B cell (primary cell): Measurements from ENCODE around the gene KNTC1. TPM values are rescaled to one million over a fixed set of nuclear protein-coding genes. Genes with fewer than 3 reads are reported as not detected.
"Not testable (repeated sequence)": the region's sequence is repeated elsewhere in the genome, so short reads cannot be mapped to it uniquely, and the experiment has no call there.

ENCODE experiments used
- ATAC-seq: fragments of 200-7000 bp; cut with Tn5 transposase; one replicate; pipeline ENCODE4 v1.10.0; 2021; ENCODE audit warnings: low read depth, mild to moderate bottlenecking, moderate number of reproducible peaks, moderate library complexity
- CTCF ChIA-PET: fragments of 350-600 bp; sonication (Branson Sonifier 250); formaldehyde crosslinking; loops from one replicate; lab custom pipeline; 2021; ENCODE audit warnings: antibody characterized with exemption, inconsistent platforms; lab: Charles Lee
- POLR2A ChIA-PET: fragments of 350-600 bp; sonication (Branson Sonifier 250); formaldehyde crosslinking; loops from one replicate; lab custom pipeline; 2021; ENCODE audit warnings: antibody characterized with exemption; lab: Charles Lee
- DNase-seq: peaks from one replicate; pipeline ENCODE4 v3.0.0; 2013
- H2AFZ ChIP-seq: 2 replicates; pipeline ENCODE4 v1.6.1; 2012; ENCODE audit warnings: mild to moderate bottlenecking, low read depth, low read length; ENCODE audit not compliant: insufficient read depth, poor library complexity, severe bottlenecking
- H3K27ac ChIP-seq, 2 donors: 1 replicate in 1 of 2; 2 replicates in 1 of 2; pipeline ENCODE4 v1.5.1; 2012 to 2013; ENCODE audit warnings: low read length in 2 of 2, mild to moderate bottlenecking in 2 of 2, moderate library complexity in 1 of 2
- H3K27me3 ChIP-seq, 4 experiments: fragments of 200-600 bp in 1 of 4; sonication (generic) in 1 of 4; replicated peaks in 1 of 4; 1 replicate in 2 of 4; 2 replicates in 2 of 4; pipeline versions ENCODE4 v1.6.1 to v1.7.0; 2013 to 2016; ENCODE audit warnings: low read length in 3 of 4, mild to moderate bottlenecking in 2 of 4, mixed read lengths in 1 of 4, moderate library complexity in 1 of 4; ENCODE audit not compliant: insufficient read depth in 4 of 4, control insufficient read depth in 3 of 4; ENCODE audit errors: control extremely low read depth in 1 of 4
- H3K36me3 ChIP-seq, 2 experiments: replicated peaks in 1 of 2; 1 replicate in 1 of 2; 2 replicates in 1 of 2; pipeline versions ENCODE4 v1.6.1 to v1.7.1; 2013; ENCODE audit warnings: low read length in 1 of 2; ENCODE audit not compliant: insufficient read depth in 2 of 2, control insufficient read depth in 1 of 2; ENCODE audit errors: control extremely low read depth in 1 of 2, extremely low read depth in 1 of 2
- H3K4me1 ChIP-seq, 2 donors: fragments of 200-600 bp in 1 of 2; sonication (generic) in 1 of 2; 1 replicate in 1 of 2; 2 replicates in 1 of 2; pipeline versions ENCODE4 v1.5.1 to v1.6.1; 2013 to 2017; ENCODE audit warnings: low read length in 2 of 2; ENCODE audit not compliant: control insufficient read depth in 2 of 2, insufficient read depth in 2 of 2
- H3K4me2 ChIP-seq: replicated peaks from 2 replicates; pipeline ENCODE3; 2012; ENCODE audit warnings: mild to moderate bottlenecking, low read depth, low read length; ENCODE audit not compliant: poor library complexity, severe bottlenecking
- H3K4me3 ChIP-seq, 5 experiments: fragments of 200-600 bp in 1 of 5; sonication (generic) in 1 of 5; 1 replicate in 3 of 5; 2 replicates in 2 of 5; pipeline versions ENCODE4 v1.5.1 to v1.7.0; 2011 to 2016; ENCODE audit warnings: low read length in 4 of 5, mild to moderate bottlenecking in 4 of 5, low read depth in 2 of 5, control low read depth in 1 of 5, moderate library complexity in 1 of 5; ENCODE audit not compliant: insufficient read depth in 1 of 5; ENCODE audit errors: control extremely low read depth in 1 of 5, extremely low read depth in 1 of 5
- H3K79me2 ChIP-seq: fragments of 200-600 bp; sonication (generic); one replicate; pipeline ENCODE4 v1.6.0; 2016; ENCODE audit warnings: low read length; ENCODE audit not compliant: control insufficient read depth, insufficient read depth
- H3K9ac ChIP-seq: fragments of 200-600 bp; sonication (generic); 2 replicates; pipeline ENCODE4 v1.6.1; 2017; ENCODE audit warnings: mild to moderate bottlenecking, low read length, moderate library complexity
- H3K9me3 ChIP-seq, 3 donors: one replicate each; pipeline versions ENCODE4 v1.6.1 to v1.7.1; 2013; ENCODE audit warnings: low read length in 2 of 3; ENCODE audit not compliant: control insufficient read depth in 2 of 3, insufficient read depth in 1 of 3; ENCODE audit errors: control extremely low read depth in 1 of 3
- H4K20me1 ChIP-seq: 2 replicates; pipeline ENCODE4 v1.6.0; 2012; ENCODE audit warnings: mild to moderate bottlenecking, low read length; ENCODE audit not compliant: insufficient read depth, control insufficient read depth, poor library complexity, severe bottlenecking
- H3K27ac Mint-ChIP-seq: one replicate; pipeline ENCODE4 v1.8.0; 2021; ENCODE audit warnings: mixed read lengths
- H3K27me3 Mint-ChIP-seq: one replicate; pipeline ENCODE4 v1.8.0; 2021; ENCODE audit warnings: mixed read lengths
- H3K4me1 Mint-ChIP-seq: one replicate; pipeline ENCODE4 v1.8.0; 2021; ENCODE audit warnings: mixed read lengths
- H3K4me3 Mint-ChIP-seq: one replicate; pipeline ENCODE4 v1.8.0; 2021; ENCODE audit warnings: mixed read lengths
- H3K9me3 Mint-ChIP-seq: one replicate; pipeline ENCODE4 v1.8.0; 2022; ENCODE audit warnings: mixed read lengths; ENCODE audit not compliant: insufficient read depth
- EZH2 ChIP-seq: IDR thresholded peaks from 2 replicates; pipeline ENCODE4 v1.6.1; 2012; ENCODE audit warnings: borderline replicate concordance, low read depth, mild to moderate bottlenecking, moderate library complexity, low read length; ENCODE audit not compliant: insufficient read depth, poor library complexity, severe bottlenecking
- WGBS: methylation state at CpG from one replicate; pipeline ENCODE4 v1.1.5; 2013; ENCODE audit warnings: missing lambda C conversion rate; ENCODE audit not compliant: insufficient coverage; 5-methylcytosine and 5-hydroxymethylcytosine counted together
- intact Hi-C: fragments of 100-400 bp; cut with micrococcal nuclease; formaldehyde crosslinking; loops from one replicate; pipeline ENCODE4 v1.10.0; 2022
- polyA plus RNA-seq: library from polyadenylated mRNA; depleted of rRNA; stranded (reverse); fragments of >200 nt; gene quantifications from 2 replicates; pipeline ENCODE4 v1.2.3, GENCODE V29; 2012
- total RNA-seq, 2 donors: library from RNA; stranded (reverse); fragments of 120-200 nt in 1 of 2; gene quantifications; 1 replicate in 1 of 2; 2 replicates in 1 of 2; pipeline versions ENCODE4 v1.2.3 to v1.2.4, GENCODE V29; 2013 to 2022
- TF ChIP-seq, protein P1 (sequence below): fragments of 200-600 bp; IDR thresholded peaks from one replicate; pipeline ENCODE4 v1.8.0; 2022; ENCODE audit warnings: antibody characterized with exemption, mild to moderate bottlenecking

Gene KNTC1
- total and polyA plus RNA-seq, 2 donors (not counting 1 experiment from before 2014, with no cell fraction given) = 27.1 to 52.4 TPM

DNA sequence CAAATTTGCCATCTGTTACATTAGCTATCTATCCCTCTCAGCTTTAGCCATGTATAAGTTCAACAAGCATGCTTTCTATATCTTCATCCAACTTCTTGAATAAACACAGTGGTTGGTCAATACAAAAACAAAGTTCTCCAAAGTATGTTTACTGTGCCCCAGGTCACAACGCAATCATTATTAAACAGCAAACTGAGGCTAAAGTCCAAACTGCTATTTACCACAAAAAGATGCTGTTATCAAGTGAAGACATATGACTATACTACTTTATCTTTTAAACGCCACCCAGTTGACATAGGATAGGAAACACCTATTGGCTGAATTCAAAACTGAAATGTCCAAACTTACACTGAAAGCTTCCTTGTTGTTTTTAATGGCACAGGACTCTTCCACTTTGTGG, 38.0 kb upstream of the KNTC1 start:
- Mint-ChIP-seq H3K27me3 (no peaks in the 10 kb centered on the region), H3K4me1 (peaks cover 8% of the 10 kb centered on the region), H3K27ac (no peak overlapping the region), H3K4me3 (no peak overlapping the region), H3K9me3 (no peaks in the 10 kb centered on the region)
- no peak for TF ChIP-seq EZH2
- TF ChIP-seq, protein P1, sequence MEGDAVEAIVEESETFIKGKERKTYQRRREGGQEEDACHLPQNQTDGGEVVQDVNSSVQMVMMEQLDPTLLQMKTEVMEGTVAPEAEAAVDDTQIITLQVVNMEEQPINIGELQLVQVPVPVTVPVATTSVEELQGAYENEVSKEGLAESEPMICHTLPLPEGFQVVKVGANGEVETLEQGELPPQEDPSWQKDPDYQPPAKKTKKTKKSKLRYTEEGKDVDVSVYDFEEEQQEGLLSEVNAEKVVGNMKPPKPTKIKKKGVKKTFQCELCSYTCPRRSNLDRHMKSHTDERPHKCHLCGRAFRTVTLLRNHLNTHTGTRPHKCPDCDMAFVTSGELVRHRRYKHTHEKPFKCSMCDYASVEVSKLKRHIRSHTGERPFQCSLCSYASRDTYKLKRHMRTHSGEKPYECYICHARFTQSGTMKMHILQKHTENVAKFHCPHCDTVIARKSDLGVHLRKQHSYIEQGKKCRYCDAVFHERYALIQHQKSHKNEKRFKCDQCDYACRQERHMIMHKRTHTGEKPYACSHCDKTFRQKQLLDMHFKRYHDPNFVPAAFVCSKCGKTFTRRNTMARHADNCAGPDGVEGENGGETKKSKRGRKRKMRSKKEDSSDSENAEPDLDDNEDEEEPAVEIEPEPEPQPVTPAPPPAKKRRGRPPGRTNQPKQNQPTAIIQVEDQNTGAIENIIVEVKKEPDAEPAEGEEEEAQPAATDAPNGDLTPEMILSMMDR = no peak
- 86% methylated on average over 1 of the region's 2 CpGs for WGBS
- CTCF ChIA-PET = no interaction called here
- POLR2A ChIA-PET = interaction anchor here (0.7 kb wide), 1 partner anchor 480 kb away, joined by 3 read pairs; no protein-coding TSS in a partner anchor
- H3K4me1 ChIP-seq = peaks cover 0 to 2% of the 10 kb centered on the region in 2 donors
- no peaks in the 10 kb centered on the region for H3K9me3 ChIP-seq
- peaks cover 20 to 63% of the 10 kb centered on the region in 2 experiments for H3K36me3 ChIP-seq
- no peak for DNase-seq
- no peak overlapping the region for H3K27ac ChIP-seq
- no peak overlapping the region for H3K9ac ChIP-seq
- no peak overlapping the region for H3K4me3 ChIP-seq
- ATAC-seq = no peak
- H3K4me2 ChIP-seq = no peak overlapping the region
- no peak overlapping the region for H2AFZ ChIP-seq
- intact Hi-C loops = no loop called here
- peaks cover 40% of the 10 kb centered on the region for H3K79me2 ChIP-seq
- peaks cover 6% of the 10 kb centered on the region for H4K20me1 ChIP-seq
- H3K27me3 ChIP-seq = no peaks in the 10 kb centered on the region

DNA sequence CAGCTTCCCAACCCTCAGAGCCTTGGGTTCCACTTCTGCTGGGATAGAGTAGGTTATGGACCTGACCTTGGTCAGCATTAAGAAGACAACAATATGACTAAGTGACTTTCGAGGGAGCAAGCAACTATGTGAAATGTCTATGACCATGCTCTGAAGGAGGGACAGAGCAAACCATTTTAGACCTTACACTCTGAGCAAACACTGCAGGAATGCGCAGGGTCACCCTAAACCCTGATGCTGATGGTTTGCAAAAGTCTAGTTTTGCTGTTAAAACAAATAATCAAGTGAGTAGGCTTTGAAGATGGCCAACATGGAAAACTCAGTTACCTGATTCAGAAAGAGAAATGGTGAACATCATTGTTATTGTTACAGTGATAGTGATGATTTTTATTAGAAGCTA, 35.1 kb upstream of the KNTC1 start:
- ChIA-PET CTCF (interaction anchor here (0.7 to 1.0 kb wide), 2 partner anchors 93 to 1024 kb away, joined by 3 to 5 read pairs; no protein-coding TSS in a partner anchor), POLR2A (interaction anchor here (0.7 to 1.5 kb wide), 4 partner anchors 9 to 88 kb away, joined by 5 to 9 read pairs (median 8); partner anchors contain the start of gene ZCCHC8)
- H3K9ac ChIP-seq = no peak overlapping the region
- DNase-seq (no peak), ATAC-seq (no peak)
- Mint-ChIP-seq H3K27me3 (no peaks in the 10 kb centered on the region), H3K9me3 (no peaks in the 10 kb centered on the region), H3K27ac (no peak overlapping the region), H3K4me1 (peaks cover 13% of the 10 kb centered on the region), H3K4me3 (no peak overlapping the region)
- intact Hi-C loops = no loop called here
- H3K4me3 ChIP-seq = no peak overlapping the region
- peaks cover 19 to 56% of the 10 kb centered on the region in 2 experiments for H3K36me3 ChIP-seq
- no peaks in the 10 kb centered on the region for H3K9me3 ChIP-seq
- H3K27ac ChIP-seq = no peak overlapping the region
- 100% methylated on average over 1 of the region's 2 CpGs for WGBS
- TF ChIP-seq, protein P1 = no peak
- TF ChIP-seq EZH2 = no peak
- H3K4me2 ChIP-seq = no peak overlapping the region
- H2AFZ ChIP-seq = no peak overlapping the region
- H3K79me2 ChIP-seq = peaks cover 53% of the 10 kb centered on the region
- H3K27me3 ChIP-seq = no peaks in the 10 kb centered on the region
- H3K4me1 ChIP-seq = peaks cover 0 to 6% of the 10 kb centered on the region in 2 donors
- H4K20me1 ChIP-seq = peaks cover 6% of the 10 kb centered on the region

DNA sequence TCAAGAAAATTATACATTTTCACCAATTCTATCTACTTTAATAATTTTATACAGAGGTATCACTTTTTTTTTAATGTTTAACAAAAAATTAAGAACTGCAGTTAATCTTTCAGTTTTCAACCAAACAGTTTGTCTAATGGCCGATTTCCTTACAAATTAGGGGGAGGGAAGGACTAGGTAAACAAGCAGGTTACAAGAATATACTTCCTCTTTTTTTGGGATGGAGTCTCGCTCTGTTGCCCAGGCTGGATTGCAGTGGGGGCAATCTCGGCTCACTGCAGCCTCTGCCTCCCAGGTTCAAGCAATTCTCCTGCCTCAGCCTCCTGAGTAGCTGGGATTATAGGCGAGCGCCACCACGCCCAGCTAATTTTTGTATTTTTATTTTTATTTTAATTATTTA, 33.8 kb upstream of the KNTC1 start:
- H3K4me2 ChIP-seq, POLR2A ChIA-PET, H3K27ac ChIP-seq, H3K9me3 ChIP-seq, H2AFZ ChIP-seq, H4K20me1 ChIP-seq, DNase-seq, H3K4me1 ChIP-seq, H3K27ac Mint-ChIP-seq, H3K4me3 Mint-ChIP-seq, H3K27me3 ChIP-seq, H3K9me3 Mint-ChIP-seq, intact Hi-C loops, H3K4me3 ChIP-seq, ATAC-seq, H3K9ac ChIP-seq, H3K27me3 Mint-ChIP-seq: not testable (repeated sequence)
- peaks cover 16 to 44% of the 10 kb centered on the region in 2 experiments for H3K36me3 ChIP-seq
- CTCF ChIA-PET = interaction anchor here (1.2 kb wide), 1 partner anchor 22 kb away, joined by 3 read pairs; no protein-coding TSS in a partner anchor
- peaks cover 65% of the 10 kb centered on the region for H3K79me2 ChIP-seq
- peaks cover 15% of the 10 kb centered on the region for H3K4me1 Mint-ChIP-seq
- no CpG with 5 or more reads among the region's 6 CpGs for WGBS
